GM12865 (cell line): ENCODE data around the gene C6orf62.
"Not testable (repeated sequence)": the region's sequence is repeated elsewhere in the genome, so short reads cannot be mapped to it uniquely, and the experiment has no call there.

Experiments
- DNase-seq: peaks from one replicate; pipeline ENCODE4 v3.0.0; 2010; ENCODE audit warnings: low read depth
- H3K4me3 ChIP-seq: 2 replicates; pipeline ENCODE4 v1.5.1; 2011; ENCODE audit warnings: mild to moderate bottlenecking, low read depth, low read length, control low read depth
- TF ChIP-seq, protein P1 (sequence below): IDR thresholded peaks from 2 replicates; pipeline ENCODE4 v1.5.1; 2011; ENCODE audit warnings: low read length, control low read depth, low read depth, inconsistent platforms; ENCODE audit not compliant: insufficient read depth; ENCODE audit errors: missing control alignments

C6orf62 gene

DNA sequence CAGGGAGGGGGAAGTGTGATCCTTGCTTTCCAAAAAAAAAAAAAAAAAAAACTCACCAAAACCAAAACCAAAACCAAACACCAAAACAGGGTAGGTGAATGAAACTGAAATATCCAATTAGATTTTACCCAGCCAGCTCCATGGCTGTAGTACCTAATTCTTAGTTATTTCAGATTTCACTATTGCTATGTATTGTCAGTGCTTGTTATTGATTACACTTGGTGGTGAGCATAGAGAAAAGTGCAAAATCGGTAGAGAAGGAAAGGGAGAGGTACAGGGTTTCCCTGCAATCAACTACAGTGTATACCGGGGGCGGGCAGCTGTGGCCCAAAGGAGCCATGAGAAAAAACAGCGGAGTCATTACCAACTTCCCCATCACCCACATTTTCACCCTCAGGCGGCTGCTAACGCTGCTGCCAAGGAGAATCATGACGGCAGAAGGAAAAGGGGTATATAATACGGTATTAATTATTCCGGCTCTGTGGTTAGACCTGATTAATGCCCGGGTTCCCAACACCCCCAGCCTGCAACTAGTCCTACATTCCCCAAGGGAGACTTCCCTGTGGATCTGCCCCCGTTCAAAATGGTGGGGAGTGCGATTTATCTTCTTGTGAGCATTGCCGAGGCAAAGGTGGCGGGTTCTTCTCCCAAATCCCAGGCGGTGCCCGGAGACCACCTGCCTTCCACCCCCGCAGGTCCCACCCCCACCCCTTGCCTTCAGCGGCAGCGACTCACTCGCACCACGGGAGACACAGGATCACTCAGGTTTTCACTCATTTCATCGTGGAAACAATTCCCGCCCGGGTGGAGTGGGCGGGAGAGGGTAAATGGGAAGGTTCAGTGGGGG lies at the start of gene C6orf62:
C6orf62 (minus strand) TSS at position 30 of the 847 bp plus-strand sequence. CDS start 486 bp downstream, outside the sequence.
- peak; percentile 62 for DNase-seq

DNA sequence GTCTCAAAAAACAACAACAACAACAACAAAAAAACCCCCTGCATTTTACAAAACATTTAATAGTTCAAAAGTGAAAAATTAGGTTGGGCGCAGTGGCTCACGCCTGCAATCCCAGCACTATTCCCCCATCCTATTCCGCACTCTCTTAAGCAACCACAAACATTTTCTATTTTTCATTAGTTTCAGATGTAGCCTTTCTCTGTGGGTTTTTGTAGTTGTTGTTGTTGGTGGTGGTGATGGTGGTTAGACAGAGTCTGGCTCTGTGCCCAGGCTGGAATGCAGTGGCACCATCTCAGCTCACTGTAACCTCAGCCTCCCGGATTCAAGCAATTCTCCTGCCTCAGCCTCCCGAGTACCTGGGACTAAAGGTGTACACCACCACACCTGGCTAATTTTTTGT lies 49.4 kb upstream of the C6orf62 start:
- no peak for DNase-seq
- no peak overlapping the region for H3K4me3 ChIP-seq
- TF ChIP-seq, protein P1, sequence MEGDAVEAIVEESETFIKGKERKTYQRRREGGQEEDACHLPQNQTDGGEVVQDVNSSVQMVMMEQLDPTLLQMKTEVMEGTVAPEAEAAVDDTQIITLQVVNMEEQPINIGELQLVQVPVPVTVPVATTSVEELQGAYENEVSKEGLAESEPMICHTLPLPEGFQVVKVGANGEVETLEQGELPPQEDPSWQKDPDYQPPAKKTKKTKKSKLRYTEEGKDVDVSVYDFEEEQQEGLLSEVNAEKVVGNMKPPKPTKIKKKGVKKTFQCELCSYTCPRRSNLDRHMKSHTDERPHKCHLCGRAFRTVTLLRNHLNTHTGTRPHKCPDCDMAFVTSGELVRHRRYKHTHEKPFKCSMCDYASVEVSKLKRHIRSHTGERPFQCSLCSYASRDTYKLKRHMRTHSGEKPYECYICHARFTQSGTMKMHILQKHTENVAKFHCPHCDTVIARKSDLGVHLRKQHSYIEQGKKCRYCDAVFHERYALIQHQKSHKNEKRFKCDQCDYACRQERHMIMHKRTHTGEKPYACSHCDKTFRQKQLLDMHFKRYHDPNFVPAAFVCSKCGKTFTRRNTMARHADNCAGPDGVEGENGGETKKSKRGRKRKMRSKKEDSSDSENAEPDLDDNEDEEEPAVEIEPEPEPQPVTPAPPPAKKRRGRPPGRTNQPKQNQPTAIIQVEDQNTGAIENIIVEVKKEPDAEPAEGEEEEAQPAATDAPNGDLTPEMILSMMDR = no peak

More for the DNA sequence above, at the start of gene C6orf62:
- TF ChIP-seq, protein P1 = no peak
- H3K4me3 ChIP-seq = peak within 1 kb of the TSS; percentile 95

DNA sequence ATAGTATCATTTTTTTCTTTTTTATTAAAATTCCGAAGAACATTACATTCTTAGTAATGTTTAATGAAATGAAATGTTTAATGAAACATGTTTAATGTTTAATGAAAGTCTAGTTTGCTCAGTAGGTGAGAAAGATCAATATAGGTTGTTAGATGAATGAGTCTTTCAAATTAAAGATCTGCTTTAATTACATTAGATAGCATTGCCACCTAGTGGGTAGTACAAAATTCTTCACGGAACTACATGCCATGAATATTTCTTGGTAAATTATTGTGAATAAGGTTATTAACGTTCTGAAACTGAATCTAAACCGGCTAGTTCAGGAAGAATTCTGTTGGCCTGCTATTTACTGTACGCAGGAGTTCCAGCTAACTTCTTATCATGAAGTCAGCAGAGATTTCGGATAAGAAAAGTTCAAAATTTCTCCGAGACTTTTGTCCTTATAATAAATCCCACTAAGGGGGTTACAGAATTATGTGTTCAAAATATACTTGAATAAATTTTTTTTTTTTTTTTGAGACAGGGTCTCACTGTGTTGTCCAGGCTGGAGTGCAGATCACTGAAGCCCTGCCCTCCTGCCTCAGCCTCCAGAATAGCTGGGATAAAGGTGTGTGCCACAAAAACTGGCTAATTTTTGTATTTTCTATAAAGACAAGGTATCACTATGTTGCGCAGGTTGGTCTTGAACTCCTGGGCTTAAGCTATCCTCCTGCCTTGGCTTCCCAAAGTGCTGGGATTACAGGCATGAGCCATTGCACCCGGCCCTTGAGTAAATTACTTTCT lies 47.9 kb upstream of the C6orf62 start:
- peak; percentile 46 for DNase-seq
- TF ChIP-seq, protein P1 = peak; percentile 30
- no peak overlapping the region for H3K4me3 ChIP-seq

DNA sequence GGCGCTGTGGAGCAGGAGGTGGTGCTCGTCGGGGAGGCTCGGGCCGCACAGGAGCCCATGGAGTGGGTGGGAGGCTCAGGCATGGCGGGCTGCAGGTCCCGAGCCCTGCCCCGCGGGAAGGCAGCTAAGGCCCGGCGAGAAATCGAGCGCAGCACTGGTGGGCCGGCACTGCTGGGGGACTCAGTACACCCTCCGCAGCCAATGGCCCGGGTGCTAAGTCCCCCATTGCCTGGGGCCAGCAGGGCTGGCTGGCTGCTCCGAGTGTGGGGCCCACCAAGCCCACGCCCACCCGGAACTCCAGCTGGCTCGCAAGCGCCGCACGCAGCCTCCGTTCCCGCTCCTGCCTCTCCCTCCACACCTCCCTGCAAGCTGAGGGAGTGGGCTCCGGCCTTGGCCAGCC lies 47.0 kb upstream of the C6orf62 start:
- not testable (repeated sequence) for DNase-seq, H3K4me3 ChIP-seq

DNA sequence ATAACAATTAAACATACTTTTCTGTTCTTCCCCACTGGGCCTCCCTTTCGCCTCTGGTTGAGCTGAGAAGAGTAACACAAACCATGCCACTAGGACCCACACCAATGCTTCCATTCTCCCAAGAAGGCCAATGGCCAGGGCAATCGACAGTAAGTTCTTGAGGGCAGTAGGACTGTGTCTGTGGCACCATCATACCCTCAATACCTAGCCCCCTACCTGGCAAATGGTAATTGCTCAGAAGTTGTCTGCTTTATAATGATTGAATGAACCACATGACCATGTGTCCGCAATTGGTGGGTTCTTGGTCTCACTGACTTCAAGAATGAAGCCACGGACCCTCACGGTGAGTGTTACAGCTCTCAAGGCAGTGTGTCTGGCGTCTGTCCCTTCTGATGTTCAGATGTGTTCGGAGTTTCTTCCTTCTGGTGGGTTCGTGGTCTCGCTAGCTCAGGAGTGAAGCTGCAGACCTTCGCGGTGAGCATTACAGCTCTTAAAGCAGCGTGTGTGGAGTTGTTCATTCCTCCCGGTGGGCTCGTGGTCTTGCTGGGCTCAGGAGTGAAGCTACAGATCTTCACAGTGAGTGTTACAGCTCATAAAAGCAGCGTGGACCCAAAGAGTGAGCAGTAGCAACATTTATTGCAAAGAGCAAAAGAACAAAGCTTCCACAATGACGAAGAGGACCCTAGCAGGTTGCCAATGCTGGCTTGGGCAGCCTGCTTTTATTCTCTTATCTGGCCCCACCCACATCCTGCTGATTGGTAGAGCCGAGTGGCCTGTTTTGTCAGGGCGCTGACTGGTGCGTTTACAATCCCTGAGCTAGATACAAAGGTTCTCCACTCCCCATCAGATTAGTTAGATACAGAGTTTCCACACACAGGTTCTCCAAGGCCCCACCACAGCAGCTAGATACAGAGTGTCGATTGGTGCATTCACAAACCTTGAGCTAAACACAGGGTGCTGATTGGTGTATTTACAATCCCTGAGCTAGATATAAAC lies 46.2 kb upstream of the C6orf62 start:
- not testable (repeated sequence) for H3K4me3 ChIP-seq, DNase-seq

DNA sequence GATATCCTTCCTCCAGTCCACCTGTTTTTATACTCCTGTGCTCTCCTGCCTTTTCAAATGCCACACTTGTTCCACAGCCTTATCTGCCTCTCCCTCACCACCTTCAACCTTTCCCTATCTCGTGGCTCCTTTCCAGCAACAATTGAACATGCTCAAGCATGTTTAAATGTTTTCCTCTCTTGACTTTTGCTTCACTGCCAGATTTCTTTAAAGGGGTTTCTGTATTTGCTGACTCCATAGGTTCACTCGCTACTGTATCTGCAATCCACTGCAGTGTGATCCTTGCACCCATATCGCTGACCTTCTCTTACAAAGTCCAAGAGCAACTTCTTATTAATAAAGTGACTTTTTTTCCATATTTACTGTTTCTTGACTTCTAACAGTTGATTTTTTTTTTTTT lies 44.6 kb upstream of the C6orf62 start:
- TF ChIP-seq, protein P1 = no peak
- H3K4me3 ChIP-seq = no peak overlapping the region
- DNase-seq = no peak

DNA sequence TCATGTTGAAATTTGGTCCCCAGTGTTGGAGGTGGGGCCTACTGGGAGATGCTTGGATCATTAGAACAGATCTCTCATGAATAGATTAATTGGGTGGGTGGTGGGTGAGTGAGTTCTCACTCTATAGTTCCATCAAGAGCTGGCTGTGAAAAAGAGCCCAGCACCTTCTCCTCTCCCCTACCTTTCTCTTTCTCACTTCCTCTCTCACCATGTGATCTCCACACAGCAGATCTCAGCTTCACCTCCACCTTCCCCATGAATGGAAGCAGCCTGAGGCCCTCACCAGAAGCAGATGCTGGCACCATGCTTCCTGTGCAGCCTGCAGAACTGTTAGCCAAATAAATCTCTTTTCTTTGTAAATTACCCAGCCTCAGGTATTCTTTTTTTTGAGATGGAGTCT lies 42.9 kb upstream of the C6orf62 start:
- H3K4me3 ChIP-seq = no peak overlapping the region
- no peak for DNase-seq
- TF ChIP-seq, protein P1 = no peak
